ENCODE results near the gene CLIP2.
"Not testable (repeated sequence)": the region's sequence is repeated elsewhere in the genome, so short reads cannot be mapped to it uniquely, and the experiment has no call there.

Gene CLIP2

DNA sequence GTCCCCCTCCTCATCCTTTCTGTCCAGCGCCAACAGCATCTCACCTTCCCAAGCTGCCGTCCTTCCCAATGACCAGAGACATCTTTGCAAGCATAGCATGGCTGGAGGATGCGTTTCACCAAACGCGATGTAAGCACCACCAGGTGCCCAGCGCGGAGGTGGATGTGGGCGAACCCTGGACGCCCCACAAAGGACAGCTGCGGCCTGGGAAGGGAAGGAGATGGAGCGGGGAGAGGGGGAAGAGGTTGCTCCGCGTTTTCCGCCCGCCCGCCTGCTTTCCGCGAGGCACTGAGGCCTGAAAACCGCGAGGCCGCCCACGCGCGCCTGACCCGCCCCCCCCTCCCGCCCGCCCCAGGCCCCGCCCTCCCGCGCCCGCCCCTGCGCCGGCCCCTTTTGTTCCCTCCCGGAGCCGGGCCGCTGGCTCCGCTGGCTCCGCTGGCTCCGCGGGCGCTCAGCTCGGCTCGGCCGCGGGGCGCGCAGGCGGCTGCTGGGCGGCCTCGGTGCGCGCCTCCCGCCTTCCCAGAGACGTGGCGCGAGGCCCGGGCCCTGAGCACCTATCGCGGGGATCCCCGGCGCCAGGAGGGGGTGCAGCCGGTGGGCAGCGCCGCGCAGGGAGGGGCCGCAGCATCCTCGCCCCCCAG, at the start of gene CLIP2:
Gene CLIP2, plus strand, starts transcription at position 390 of the 641 bp plus-strand sequence. CDS start 28,140 bp downstream, outside the sequence.
- peak; percentile 90 for DNase-seq (ENCODE audit: low spot score)

DNA sequence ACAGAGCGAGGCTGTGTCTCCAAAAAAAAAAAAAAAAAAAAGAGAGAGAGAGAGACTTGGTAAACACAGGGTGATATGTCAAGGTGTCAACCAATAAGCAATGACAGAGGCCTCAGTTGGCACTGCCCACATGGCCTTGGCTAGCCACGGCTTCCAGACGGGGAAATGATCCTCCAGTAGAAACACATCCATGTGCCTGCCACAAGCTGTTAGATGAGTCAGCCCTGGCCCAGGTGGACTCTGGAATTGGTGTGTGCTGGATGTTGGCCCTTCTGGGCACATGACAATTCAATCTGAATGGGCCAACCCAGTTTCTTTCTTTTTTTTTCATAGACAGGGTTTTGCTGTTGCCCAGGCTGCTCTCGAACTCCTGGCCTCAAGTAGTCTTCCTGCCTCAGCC, 48.7 kb upstream of the CLIP2 start:
- no peak for DNase-seq (ENCODE audit: low spot score)

DNA sequence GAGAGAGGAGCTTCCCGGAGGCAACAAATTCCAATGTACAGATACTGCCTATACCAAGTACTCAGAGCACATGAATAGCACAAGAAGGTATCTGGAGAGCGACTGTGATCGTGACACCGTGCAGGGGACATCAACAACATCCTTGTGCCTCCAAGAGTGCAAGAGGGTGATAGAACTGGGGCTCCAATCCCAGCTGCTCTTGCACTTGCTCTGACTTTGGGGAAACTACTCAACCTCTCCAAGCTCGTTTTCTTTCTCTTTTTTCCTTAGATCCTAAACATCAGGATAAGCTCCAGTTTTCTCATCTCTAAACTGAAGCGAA, 47.1 kb upstream of the CLIP2 start:
- DNase-seq (ENCODE audit: low spot score) = no peak

DNA sequence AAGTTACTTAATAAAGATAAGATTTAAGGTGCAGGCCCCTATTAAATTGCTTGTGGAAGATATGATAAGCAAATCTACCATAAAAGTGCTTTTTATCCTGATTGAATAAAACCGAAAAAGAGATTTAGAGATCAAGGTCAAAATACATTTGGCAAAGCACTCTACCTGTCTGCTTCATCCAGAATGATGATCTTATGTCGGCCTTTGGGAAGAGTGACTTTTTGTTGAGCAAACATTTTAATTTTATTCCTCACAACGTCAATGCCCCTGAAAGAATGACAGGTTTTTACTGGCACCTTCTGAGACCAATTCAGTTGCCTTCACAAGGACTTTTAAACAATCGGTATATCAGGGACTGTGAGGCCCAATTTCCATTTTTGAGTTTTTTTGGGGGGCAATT, 42.7 kb upstream of the CLIP2 start:
- no peak for DNase-seq (ENCODE audit: low spot score)

DNA sequence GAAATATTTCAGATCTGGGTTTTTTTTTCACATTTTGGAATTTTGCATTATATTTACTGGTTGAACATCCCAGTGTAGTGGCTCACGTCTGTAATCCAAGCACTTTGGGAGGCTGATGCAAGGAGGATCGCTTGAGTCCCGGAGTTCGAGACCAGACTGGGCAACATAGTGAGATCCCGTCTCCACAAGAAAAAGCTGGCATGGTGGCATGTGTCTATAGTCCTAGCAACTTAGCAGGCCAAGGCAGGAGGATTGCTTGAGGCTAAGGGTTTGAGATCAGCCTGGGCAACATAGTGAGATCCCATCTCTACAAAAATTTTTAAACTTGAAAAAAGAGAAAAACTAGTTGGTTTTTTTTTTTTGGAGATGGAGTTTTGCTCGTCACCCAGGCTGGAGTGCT, 41.1 kb upstream of the CLIP2 start:
- no peak for DNase-seq (ENCODE audit: low spot score)

DNA sequence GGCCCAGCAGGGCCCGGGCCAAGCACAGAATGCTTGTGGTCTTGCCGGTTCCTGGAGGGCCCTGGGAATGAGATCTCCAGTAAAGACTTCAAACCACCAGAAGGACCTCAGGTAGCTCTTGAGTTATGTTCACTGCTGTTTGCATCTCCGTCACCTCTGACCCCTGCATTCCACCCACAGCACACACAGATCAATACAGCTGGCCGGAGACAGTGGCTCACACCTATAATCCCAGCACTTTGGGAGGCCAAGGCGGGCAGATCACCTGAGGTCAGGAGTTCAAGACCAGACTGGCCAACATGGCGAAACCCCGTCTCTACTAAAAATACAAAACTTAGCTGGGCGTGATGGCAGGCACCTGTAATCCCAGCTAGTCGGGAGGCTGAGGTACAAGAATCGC, 40.1 kb upstream of the CLIP2 start:
- not testable (repeated sequence) for DNase-seq (ENCODE audit: low spot score)

DNA sequence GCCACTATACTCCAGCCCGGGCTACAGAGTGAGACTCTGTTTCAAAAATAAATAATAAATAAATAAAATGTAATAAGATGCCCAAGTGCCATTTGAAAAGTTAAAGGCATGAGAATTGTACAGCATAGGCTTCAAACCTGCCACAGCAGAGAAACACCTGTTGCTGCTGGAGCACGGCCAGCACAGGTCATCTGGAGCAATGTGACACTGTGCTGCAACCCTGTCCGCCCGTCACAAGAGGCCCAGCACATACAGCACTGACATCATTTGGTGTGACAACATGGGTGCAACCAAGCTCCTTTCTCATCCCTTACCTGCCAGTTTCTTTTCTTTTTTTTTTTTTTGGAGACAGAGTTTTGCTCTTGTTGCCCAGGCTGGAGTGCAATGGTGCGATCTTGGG, 36.3 kb upstream of the CLIP2 start:
- no peak for DNase-seq (ENCODE audit: low spot score)

DNA sequence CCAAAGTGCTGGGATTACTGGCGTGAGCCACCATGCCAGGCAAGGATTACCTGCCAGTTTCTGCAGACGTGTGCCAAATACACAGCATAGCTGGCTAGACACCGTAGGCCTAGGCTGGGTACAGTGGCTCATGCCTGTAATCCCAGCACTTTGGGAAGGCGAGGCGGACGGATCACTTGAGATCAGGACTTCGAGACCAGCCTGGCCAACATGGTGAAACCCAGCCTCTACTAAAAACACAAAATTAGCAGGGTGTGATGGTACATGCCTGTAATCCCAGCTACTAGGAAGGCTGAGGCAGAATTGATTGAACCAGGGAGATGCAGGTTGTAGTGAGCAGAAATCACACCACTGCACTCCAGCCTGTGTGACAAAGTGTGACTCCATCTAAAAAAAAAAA, 35.9 kb upstream of the CLIP2 start:
- no peak for DNase-seq (ENCODE audit: low spot score)

DNA sequence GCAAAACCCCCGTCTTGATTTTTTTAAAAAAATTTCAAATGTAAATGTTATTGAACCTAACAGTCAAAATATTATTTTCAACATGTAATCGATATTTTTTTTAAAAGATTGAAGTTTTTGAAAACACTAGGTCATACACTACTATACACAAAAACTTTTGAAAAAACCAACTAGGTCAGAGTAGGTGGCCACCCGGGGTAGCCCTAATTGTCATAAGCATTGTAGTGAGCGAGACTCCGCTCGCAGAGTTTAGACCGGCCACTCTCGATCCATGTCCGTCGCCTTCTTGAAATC, 35.4 kb upstream of the CLIP2 start:
- DNase-seq (ENCODE audit: low spot score) = no peak

DNA sequence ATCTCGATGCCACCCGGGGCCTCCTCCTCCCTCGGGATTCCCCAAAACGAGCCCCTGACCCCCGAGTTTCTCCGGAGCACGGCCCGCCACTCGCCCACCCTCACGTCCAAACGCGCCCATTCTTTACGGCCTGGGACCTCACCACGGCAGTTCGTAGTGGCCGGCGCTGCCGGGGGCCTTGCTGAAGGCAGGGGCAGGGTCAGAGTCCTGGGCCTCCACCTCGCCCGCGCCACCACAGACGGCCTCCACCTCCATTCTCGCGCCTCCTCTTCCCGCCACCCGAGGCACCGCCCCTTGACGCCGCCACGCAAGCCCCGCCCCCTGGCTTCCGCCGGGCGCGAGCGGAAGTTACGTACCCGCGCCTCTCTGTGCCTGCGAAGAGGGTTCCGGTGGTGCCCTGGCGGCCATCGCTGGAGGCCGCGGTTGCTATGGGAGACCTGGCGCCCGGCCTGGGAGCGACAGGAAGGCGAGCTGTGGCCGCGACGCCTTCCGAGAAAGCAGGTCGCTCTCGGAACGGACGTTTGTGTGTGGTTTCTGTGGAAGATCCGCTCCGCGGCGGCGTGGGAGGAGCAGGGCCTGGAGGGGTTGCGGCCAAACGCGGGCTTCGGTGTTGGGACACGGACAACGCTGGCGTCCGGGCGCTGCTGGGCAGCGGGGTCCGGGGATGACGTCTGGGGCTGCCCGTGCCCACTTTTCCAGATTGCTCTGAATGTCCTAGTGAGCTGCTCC, 34.9 kb upstream of the CLIP2 start, which contains the start of gene RFC2:
Gene RFC2, minus strand, starts transcription at position 271 of the 729 bp plus-strand sequence. Its CDS starts 16 bp downstream, at position 255.
- DNase-seq (ENCODE audit: low spot score) = peak; percentile 97

DNA sequence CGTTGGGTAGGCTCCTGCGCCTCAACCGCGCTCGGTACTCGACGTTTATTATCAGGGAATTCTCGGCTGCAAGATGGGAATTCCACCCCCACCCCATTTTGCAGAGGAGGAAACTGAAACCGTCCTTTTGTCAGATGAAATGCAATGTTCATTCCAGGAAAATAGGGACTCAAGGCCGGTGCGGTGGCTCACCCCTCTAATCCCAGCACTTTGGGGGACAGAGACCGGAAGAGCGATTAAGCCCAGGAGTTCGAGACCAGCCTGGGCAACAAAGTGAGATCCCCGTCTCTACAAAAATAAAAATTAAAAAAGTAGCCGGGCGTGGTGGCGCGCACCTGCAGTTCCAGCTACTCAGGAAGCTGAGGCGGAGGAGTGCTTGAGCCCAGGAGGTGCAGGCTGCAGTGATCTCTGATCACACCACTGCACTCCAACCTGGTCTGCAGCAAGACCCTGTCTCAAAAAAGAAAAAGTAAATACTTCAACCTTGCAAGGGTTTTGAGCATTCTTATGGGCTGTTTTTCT, 34.3 kb upstream of the CLIP2 start:
- no peak for DNase-seq (ENCODE audit: low spot score)

DNA sequence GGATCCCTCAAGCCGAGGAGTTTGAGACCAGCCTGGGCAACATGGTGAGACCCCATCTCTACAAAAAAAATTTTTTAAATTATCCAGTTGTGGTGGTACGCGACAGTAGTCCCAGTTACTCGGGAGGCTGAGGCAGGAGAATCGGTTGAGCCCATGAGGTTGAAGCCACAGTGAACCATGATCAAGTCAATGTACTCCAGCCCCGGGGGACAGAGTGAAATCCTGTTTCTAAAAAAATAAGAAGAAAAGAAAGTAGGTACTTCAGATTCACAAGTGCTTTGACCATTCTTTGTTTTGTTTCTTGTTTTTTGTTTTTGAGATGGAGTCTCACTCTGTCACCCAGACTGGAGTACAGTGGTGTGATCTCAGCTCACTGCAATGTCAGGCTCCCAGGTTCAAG, 33.7 kb upstream of the CLIP2 start:
- not testable (repeated sequence) for DNase-seq (ENCODE audit: low spot score)

DNA sequence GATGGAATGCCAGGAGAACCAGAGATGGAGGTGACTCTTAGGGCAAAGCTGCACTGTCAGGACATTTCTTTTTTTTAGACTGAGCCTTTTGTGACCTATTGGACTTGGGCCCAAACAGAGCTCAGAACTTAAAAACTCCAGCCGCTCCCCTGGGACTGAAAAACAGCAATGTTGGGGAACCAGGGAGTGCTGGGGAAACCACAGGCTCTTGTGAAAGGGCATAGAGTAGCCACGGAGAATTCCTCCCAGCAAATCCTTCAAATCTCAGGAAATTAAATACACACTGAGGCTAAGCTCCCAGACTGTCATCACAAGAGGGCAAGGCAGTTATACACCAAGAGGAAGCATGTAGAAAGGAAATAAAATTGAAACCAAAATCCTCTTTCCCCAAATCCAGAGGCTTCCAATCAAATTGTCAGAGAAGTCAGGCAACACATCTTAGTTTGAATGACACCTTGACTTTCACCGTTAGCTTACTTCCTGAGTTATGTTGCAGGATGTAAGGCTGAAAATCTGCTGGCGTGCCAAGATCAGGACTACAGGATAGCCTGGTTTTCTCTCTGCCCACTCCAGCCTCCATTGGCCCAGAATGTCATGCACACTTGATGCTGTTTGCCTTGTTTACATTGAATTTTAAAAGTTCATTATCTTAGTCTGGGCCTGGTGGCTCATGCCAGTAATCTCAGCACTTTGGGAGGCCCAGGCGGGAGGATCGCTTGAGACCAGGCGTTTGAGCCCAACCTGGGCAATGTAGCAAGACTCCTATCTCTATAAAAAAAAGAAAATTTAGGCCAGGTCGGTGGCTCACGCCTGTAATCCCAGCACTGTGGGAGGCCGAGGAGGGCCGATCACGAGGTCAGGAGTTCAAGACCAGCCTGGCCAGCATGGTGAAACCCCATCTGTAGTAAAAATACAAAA, 32.5 kb upstream of the CLIP2 start:
- DNase-seq (ENCODE audit: low spot score) = no peak

DNA sequence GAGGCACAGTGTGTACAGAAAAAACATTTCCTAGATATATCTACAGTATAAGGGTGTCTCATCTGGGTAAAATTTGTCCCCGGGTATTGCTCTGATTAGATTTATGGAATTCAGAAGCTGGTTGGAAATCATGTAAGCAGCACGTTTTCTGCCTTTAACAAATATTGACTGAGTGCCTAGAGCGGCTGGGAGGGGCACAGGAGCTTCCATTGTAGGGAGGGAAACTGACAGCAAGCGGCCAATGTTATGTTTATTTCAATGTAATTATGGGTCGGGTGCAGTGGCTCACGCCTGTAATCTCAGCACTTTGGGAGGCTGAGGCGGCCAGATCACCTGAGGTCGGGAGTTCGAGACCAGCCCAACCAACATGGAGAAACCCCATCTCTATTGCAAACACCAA, 30.6 kb upstream of the CLIP2 start:
- DNase-seq (ENCODE audit: low spot score) = no peak

DNA sequence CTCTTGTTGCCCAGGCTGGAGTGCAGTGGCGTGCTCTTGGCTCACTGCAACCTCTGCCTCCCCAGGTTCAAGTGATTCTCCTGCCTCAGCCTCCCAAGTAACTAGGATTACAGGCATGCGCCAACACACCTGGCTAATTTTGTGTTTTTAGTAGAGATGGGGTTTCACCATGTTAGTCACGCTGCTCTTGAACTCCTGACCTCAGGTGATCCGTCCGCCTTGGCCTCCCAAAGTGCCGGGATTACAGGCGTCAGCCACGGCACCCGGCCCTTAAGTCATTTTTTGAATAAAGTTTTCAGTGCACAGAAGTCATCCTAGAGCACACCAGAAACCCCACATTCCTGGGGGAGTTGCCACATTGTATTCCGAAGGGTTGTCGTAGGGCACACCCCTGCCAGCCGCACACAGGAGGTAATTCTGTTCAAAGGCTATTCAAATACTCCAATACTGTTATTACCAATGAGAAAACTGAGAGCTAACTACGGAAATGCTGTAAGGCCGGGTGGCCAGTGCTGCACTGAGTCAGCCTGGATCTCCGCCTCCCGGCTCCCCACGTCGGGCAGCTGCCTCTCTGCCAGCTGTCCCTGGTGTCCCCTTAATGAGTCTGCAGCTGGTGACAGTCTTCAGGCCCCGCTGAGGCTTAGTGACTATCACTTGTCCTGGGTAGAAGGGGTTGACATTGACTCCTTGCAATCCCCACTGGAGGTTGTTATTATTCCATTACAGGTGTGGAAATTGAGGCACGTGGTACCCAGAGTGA, 26.4 kb upstream of the CLIP2 start:
- no peak for DNase-seq (ENCODE audit: low spot score)

DNA sequence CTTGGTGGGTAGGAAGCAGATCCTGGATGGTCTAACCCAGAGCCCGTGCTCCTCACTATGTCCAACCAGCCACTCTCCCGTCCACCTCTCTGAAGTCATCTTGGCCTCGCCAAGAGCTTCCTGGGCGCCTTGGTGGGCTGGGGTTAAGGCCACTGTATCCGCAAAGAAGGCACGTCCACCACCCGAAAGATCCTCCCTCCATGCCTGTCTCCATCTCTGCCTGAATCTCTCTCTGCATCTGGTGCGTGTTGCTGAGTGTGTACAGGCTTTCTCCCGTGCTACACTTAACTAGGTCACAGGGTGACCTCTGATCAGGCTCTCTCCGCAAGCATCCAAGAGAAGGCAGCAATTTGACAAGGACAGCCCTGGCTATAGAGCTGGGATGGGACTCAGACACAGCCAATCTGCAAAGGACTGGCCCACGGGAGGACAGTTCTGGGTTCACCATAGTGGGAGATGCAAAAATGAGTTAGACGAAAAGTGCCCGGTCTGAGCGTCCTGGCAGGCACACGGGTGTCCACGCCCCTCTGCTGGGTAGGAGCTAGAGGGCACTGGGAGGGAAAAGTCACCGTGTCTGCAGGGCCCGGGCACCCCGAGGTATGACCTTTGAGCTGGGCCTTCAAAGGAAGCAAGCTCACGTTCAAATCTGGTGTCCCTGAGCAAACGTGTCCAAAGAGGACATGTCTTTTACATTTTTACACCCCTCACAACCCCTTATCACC, 25.6 kb upstream of the CLIP2 start:
- DNase-seq (ENCODE audit: low spot score) = no peak

DNA sequence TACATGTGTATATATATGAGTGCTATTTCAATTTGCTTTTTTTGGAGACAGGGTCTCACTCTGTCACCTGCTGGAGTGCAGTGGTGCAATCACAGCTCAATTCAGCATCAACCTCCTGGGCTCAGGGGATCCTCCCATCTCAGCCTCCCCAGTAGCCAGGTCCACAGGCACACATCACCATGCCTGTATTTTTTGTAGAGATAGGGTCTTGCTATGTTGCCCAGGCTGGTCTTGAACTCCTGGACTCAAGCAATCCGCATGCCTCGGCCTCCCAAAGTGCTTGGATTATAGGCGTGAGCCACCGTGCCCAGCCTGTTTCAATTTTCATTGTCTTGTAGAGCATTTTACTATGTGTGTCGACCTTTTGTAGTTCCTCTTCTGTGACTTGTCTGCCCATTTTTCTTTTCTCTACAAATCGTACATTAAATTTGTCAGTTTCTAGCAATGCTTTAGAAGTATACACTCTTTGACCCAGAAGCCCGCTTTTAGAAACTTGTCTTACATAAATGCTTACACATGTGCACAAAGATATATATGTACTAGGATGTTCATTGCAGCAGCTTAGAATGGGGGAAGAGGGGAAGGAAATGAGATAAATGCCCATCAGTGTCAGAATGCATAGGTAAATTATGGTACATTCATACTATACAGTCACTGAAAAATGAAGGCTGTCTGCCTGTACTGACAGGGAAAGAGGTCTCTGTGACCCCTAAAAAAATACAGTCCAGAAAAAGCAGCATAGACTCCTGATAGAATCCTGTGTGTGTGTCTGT, 22.8 kb upstream of the CLIP2 start:
- no peak for DNase-seq (ENCODE audit: low spot score)

DNA sequence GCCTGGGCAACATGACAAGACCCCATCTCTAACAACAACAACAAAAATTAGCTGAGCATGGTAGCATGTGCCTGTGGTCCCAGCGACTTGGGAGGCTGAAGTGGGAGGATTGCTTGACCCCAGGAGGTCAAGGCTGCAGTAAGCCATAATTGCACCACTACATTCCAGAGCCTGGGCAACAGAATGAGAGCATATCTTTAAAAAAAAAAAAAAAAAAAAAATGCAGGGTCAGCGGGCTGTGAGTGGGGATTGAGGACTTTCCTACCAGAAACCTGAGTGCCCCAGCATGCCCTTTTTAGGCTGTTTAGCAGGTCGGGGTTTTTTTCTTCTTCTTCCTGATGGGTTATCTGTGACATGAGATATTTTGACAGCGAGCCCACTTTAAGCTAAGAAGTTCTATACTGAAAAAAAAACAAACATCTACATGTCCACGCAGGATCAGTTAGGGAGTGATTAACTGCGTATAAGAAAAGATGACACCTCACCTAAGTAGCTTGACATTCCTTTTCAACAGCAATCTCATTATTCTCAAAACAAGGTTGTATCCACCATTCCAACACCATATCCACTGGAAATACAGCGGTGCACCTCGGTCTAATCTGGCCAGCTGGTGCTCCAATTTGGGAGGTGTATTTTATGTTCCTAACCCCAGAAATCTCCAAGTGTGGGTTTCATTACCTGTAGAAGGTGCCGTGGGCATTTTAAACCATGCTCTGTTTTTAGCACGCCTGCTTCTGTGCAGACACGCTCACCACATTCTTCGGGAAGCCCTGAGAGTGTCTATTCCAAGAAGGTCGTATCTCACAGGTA, 21.2 kb upstream of the CLIP2 start:
- DNase-seq (ENCODE audit: low spot score) = no peak

DNA sequence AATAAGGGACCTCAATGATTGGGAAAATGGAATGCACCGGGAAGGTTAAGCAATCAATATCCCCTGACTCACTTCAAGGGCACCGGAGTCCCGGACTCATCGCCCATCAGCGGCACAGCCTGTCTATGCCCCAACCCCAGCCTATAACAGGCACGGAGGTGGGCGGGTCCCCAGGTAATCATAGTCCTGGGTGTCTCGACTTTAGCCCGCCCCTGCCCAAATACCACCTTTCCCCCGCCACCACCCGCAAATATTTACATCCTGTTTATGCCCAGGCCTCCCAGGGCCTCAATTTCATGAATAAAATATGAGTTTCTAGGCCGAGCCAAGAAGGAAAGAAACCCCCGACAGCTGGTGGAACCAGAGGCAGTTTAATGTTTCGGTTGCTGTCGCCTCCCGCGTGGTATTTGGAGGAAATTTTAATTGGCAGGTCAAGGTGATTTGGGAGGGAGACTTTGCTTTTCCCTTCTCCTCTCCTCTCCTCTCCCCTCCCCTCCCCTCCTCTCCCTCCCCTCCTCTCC, 19.4 kb upstream of the CLIP2 start:
- DNase-seq (ENCODE audit: low spot score) = peak; percentile 75

Data from Ammon's horn (tissue), 1 donor.